PFSK-1 (cell line): ENCODE data around the gene PRKCE.

Experiments used
- FOXP2 ChIP-seq: optimal IDR thresholded peaks from 2 replicates; pipeline ENCODE3; 2011; ENCODE audit warnings: borderline replicate concordance, control low read depth, inconsistent platforms; ENCODE audit not compliant: insufficient read depth; ENCODE audit errors: extremely low read length, extremely low read depth
- POLR2AphosphoS5 ChIP-seq: IDR thresholded peaks from 2 replicates; pipeline ENCODE4 v1.6.1; 2012; ENCODE audit warnings: low read depth, mild to moderate bottlenecking, control low read depth, low read length, moderate library complexity
- TAF1 ChIP-seq: IDR thresholded peaks from 2 replicates; pipeline ENCODE4 v1.6.1; 2012; ENCODE audit warnings: low read length, control low read depth, borderline replicate concordance; ENCODE audit not compliant: insufficient read depth

GRCh38 chr2:45987856-45988255, 336.4 kb downstream of the PRKCE start:
- TF ChIP-seq TAF1 (no peak), POLR2AphosphoS5 (no peak), FOXP2 (no peak)
